CD4-positive, alpha-beta T cell treated with Interleukin-6 for 4 hours (primary cell): ENCODE results near the gene PYHIN1.
"Not testable (repeated sequence)": the region's sequence is repeated elsewhere in the genome, so short reads cannot be mapped to it uniquely, and the experiment has no call there.

Experiments used
- DNase-seq: peaks from one replicate; pipeline ENCODE4 v3.0.0-alpha.2; 2020; ENCODE audit warnings: mixed read lengths

Gene PYHIN1

DNA sequence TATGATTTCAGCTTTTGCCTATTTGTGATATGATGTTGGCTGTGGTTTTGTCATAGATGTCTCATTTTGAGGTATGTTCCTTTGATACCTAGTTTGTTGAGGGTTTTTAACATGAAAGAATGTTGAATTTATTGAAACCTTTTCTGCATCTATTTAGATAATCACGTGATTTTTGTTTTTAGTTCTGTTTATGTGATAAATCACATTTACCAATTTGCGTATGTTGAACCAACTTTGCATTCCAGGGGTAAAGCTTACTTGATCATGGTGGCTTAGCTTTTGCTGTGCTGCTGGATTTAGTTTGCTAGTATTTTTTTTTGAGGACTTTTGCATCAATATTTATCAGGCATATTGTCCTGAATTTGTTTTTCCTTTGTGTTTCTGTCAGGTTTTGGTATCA lies 51.9 kb downstream of the PYHIN1 start:
- no peak for DNase-seq

- DNase-seq, result no peak
These were observed 53.0 kb downstream of the PYHIN1 start for GRCh38 chr1:158984386-158984785.

GRCh38 chr1:158989424-158989823 lies 58.1 kb downstream of the PYHIN1 start:
- no peak for DNase-seq

- no peak for DNase-seq
These were observed 61.5 kb downstream of the PYHIN1 start for GRCh38 chr1:158992787-158993312.

- DNase-seq, result no peak
These were observed 65.6 kb downstream of the PYHIN1 start for GRCh38 chr1:158996998-158997397.

GRCh38 chr1:158998037-158998780 lies 66.9 kb downstream of the PYHIN1 start:
- DNase-seq, result no peak

DNA sequence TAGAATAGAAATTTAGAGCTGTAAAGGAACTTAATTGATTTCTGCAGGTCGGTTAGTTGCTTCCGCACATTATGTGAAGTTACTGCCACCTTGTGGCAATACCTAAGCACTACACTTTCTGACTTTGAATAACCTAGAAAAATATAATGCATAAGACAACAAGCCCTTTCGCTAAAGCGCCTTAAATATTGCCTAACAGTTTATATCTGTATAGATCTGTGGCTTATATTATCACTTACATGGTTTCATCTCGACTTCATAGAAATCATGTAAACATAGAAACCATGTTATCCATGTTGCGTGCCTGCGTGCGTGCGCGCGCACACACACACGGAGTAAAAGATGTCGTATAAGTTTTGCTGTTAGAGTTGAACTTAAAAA lies 67.4 kb downstream of the PYHIN1 start:
- DNase-seq, result peak; percentile 66

DNA sequence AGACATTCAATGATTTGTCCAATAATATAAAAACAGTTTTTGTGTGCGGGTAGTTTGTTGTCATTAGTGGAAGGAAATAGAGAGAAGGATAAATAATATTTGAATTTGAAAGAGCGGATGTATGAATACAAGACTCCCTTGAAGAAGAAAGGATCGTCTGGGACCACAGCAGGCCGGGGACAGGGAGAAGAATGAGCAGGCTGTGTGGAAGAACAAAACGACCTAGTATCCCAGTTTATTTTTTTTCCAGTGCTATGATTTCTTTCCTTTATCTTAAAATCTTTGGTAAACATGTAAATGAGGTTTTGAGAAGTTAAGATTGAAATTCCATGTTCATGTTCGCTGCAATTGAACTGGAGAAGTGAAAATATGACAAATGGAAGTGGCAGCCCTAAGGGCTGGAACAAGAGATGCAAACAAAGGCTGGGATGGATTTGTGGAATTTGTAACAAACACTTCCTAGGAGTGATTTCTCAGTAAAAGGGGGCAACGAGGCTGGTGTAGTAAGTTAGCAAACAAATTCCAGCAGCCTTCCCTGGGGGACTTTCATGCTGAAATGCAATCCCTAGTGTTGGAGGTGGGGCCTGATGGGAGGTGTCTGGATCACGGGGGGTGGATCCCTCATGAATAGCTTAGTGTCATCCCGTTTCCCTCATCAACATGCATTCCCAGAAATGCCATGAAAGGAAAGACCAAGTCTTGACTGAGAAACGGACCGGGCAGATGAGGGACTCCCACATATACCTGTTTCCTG lies 68.1 kb downstream of the PYHIN1 start:
- no peak for DNase-seq

- DNase-seq, result no peak
These were observed 68.7 kb downstream of the PYHIN1 start for GRCh38 chr1:159000070-159000409.

DNA sequence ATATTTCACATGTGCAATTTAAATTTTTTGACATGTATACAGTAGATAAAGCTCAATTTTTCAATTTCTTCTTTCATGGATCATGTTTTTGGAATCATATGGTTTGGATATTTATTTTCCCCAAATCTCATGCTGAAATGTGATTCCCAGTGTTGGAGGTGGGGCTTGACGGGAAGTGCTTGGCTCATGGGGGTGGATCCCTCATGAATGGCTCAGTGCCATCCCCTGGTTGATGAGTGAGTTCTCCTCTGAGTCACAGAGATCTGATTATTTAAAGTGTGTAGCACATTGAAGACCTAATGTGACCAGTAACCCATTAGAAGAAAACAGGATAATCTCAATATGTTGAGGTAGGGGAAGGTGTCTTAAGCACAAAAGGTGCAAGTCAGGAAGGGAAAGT lies 69.3 kb downstream of the PYHIN1 start:
- no peak for DNase-seq

DNA sequence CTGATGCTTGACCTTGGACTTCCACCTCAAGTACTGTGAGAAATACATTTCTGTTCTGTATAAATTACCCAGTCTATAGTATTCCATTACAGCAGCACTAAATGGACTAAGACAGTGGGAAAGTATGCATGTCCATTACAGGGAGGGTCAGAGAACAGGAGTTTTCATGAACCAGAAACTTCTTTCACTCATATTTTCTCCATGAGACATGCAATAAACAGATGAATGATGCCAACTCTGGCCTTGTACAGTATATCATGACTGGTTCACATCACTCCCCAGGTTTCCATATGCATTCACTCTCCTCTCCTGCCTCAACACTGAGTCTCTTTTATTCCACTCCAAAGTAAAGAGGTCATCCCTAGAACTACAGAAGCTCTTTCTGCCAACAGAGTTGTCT lies 73.8 kb downstream of the PYHIN1 start:
- DNase-seq, result no peak

DNA sequence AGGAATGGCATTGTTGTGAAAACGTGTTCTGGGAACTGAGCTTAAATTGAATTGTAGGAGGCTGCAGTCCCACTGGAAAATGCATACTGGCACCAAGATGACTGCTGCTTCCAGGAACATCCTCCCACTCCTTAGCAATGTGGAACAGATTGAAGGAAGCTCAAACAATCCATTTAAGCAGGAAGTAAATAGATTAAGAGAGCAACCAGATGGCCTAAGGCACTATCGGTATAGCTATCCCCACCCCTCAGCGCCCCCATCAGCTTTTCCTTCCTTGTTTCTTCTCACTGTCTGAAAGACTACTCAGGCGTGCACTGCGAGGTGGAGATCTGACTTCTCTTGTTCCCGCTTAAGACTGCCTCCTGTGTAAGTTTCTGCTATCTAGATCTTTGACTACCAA lies 74.3 kb downstream of the PYHIN1 start:
- DNase-seq, result no peak

GRCh38 chr1:159006210-159006807 lies 75.0 kb downstream of the PYHIN1 start:
- DNase-seq, result not testable (repeated sequence)

- no peak for DNase-seq
These were observed 76.4 kb downstream of the PYHIN1 start for GRCh38 chr1:159007726-159008125.

DNA sequence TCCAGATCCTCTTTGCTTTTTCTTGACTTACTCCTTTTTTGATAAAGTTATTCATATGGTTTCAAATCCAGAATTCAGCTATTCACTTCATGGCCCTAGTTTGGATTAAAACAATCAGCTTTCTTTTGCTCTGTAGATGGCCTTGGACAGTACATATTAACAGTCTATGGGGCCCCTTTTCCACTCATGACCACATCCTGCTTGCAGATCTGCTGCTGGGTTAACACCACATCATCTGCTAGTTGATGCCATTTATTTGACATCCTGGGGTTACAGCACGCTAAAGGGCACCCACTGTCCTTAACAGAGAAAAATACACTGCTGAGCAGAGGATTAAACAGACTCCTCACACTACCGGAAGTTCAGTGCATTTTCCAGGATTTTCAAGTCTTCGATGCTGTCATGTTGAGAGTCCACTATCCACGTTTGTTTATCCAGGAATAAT lies 77.4 kb downstream of the PYHIN1 start:
- DNase-seq, result peak; percentile 70

DNA sequence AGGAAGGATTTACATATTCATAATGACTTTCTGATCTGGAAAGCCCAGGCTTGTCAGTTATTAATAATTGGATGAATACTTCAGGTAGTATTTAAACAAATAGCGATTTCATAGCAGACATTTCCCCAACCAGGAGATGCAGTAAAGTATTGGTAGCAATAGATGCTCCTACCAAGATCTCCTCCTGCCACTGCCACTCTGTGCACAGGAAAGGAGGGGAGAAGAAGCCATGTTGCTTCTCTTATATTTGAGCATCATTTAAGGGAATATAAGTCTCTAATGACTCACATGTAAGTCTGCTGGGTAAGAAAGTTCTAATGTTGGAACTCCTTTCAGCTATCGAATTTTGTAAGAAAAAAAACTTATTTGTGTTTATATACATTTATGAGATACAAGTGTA lies 77.9 kb downstream of the PYHIN1 start:
- peak; percentile 20 for DNase-seq

DNA sequence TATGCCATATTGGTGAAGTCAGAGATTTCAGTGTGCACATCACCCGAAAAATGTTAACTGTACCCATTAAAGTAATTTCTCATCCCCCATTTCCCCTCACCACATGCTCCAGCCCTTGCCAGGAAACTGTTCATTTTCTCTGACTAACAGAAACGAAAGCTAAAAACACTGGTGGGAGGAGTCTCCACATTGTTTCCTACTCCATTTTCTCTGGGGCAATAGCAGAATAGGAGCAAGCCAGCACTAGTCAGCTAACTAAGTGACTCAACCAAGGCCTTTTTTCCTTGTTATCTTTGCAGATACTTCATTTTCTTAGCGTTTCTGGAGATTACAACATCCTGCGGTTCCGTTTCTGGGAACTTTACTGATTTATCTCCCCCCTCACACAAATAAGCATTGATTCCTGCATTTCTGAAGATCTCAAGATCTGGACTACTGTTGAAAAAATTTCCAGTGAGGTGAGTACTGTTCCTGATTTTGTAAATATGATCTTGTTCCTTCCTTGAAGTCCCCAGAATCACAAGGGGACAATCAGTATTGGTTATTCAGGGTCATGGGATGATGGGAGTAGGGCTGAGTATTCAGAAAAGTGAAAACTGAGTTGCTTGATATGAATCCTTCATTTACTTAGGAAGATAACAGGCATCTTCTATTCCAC lies 78.5 kb downstream of the PYHIN1 start, which contains the start of gene IFI16:
IFI16 (plus strand) TSS at position 204 of the 658 bp plus-strand sequence. CDS start 4,774 bp downstream, outside the sequence.
- peak; percentile 72 for DNase-seq

- no peak for DNase-seq
These were observed 79.0 kb downstream of the PYHIN1 start for GRCh38 chr1:159010391-159010790.

DNA sequence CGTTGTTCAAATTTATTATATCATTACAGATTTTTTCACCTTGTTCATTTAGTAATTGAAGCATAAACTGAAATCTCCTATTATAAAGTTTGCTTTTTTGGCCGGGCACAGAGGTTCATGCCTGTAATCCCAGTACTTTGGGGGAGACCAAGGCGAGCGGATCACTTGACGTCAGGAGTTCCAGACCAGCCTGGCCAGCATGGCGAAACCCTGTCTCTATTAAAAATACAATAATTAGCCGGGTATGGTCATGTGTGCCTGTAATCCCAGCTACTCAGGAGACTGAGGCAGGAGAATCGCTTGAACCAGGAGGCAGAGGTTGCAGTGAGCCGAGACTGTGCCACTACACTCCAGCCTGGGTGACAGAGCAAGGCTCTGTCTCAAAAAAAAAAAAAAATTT lies 79.6 kb downstream of the PYHIN1 start:
- not testable (repeated sequence) for DNase-seq

GRCh38 chr1:159011751-159012150 lies 80.4 kb downstream of the PYHIN1 start:
- no peak for DNase-seq

DNA sequence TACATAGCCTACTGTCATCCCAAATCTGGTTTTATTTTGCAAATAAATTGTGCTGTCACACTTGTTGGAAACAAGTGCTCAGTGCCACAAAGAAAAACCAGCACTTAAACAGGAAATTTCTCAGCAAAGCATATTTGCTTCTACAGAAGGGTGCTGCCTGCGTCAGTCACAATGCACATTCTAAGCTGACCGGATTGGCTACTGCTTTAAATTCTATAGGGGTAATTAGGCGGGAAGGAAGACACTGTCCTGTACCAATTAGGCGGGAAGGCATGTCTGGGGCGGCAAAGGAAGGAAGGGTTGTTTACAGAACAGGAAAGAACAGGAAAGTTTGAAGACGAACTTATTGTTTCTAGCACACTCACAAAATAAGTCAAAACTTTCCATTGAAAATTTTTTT lies 81.1 kb downstream of the PYHIN1 start:
- DNase-seq, result peak; percentile 51

- no peak for DNase-seq
These were observed 82.7 kb downstream of the PYHIN1 start for GRCh38 chr1:159014003-159014571.

DNA sequence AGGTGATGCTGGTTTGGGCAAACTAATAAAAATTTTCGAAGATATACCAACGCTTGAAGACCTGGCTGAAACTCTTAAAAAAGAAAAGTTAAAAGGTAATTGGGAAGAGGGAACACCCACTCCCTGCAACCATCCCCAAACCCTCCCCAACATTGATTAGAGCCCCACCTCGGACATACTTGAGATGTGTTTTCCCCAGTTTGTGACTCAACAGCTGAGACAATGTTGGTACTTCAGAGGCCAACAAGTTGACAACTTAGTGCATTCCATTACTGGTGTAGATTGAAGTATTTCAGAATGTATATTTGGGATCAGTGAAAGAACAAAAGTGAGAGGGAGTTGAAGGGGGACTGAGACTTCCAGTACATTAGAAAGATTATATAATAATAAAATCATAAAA lies 83.5 kb downstream of the PYHIN1 start:
- no peak for DNase-seq
